NCI-H226 (cell line): ENCODE measurements around the gene TIGD3.
A peak's percentile ranks its signal among the peaks of the same experiment; 100 is the strongest.
"Not testable (repeated sequence)": the region's sequence is repeated elsewhere in the genome, so short reads cannot be mapped to it uniquely, and the experiment has no call there.

Experiments
- DNase-seq: peaks from one replicate; pipeline ENCODE4 v3.0.0-alpha.2; 2015

TIGD3 gene

DNA sequence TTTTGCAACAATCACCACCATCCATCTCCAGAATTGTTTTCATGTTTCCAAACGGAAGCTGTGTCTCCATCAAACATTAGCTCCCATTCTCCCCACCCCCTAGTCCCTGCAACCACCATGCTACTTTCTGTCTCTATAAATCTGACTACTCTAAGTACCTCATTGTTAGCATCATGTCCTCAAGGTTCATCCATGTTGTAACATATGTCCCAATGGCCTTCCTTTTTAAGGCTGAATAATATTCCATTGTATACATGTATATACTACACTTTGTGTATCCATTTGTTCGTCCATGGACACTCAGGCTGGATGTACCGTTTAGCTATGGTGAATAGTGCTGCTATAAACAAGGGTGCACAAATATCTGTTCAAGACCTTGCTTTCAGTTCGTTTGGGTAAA is 29.1 kb upstream of the TIGD3 start:
- no peak for DNase-seq

DNA sequence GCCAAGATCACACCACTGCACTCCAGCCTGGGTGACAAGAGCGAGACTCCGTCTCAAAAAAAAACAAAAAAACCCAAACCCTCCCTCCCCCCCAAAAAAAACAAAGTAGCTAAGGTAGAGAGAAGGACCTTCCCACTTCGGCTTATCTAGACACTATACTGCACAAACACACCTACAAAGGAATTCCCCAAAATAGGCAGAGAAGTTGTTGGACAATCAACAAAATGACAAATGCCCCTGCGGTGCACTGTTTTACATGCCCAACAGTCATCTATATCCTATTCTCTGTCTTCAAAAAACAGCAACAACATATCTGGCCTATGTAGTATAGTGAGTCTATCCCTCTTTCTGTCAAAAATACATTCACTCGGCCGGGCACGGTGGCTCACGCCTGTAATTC is 27.5 kb upstream of the TIGD3 start:
- no peak for DNase-seq

DNA sequence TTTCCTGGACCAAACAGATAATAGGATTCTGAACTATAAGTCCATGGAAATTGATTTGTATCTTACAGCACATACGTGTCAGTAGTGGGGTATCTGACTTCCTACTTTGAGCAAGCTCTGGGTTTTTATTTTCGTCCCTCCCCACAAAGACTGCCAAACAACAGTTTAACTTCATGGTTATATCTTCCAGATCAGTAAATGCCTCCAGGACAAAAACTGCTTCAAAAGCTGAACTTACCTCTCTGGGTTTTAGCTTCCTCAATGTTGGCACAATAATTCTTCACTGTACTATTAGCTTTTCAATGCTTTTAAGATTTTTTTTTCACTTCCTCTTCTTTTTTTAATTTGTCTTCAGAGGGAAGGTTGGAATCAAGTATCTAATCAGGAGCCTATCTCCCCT is 25.1 kb upstream of the TIGD3 start:
- no peak for DNase-seq

DNA sequence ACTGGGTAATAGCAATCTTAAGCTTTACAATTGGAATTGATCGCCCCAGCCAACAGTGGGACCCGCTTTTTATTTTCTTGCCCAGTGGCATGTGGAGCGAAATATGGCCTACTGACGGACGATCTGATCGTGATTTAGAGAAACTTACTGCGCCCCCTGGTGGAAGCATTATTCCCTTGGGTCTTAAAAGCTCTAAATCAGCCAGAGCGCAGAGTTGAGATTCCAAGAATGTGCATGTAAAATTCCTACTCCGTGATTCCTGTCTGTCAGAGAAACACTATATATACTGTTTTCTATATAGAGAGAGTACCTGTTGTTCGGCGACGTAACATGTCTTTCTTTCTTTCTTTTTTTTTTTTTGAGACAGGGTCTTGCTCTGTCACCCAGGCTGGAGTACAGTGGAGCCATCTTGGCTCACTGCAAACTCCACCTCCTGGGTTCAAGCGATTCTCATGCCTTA is 24.6 kb upstream of the TIGD3 start:
- DNase-seq, result peak; percentile 62

DNA sequence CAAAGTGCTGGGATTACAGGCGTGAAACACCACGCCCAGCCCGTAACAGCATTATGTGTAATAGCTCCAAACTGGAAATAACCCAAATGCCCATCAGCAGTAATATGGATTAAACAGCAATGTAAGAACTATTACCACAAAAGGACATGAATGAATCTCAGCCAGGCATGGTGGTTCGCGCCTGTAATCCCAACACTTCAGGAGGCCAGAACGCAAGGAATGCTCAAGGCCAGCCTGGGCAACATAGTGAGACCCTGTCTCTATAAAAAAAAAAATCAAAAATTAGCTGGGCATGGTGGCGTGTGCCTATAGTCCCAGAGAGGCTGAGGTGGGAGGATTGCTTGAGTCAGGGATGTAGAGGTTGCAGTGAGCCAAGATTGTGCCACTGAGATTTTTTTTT is 24.0 kb upstream of the TIGD3 start:
- no peak for DNase-seq

- not testable (repeated sequence) for DNase-seq
These were observed 22.0 kb upstream of the TIGD3 start for GRCh38 chr11:65332591-65332990.

- DNase-seq, result no peak
These were observed 19.8 kb upstream of the TIGD3 start for GRCh38 chr11:65334696-65335295.

GRCh38 chr11:65338676-65339075 is 15.9 kb upstream of the TIGD3 start:
- DNase-seq, result no peak

DNA sequence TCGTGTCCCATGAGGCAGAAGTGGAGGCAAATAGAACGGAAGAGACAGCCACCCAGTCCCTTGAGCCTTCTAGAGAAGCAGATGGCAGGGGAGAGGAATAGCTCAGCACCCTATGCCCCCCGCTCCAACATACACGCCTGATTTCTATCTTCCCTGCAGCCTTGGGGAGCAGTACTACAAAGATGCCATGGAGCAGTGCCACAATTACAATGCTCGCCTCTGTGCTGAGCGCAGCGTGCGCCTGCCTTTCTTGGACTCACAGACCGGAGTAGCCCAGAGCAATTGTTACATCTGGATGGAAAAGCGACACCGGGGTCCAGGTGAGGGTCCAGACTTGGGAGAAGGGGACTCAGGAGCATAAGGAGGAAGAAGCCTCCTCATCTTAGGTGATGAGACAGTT is 14.3 kb upstream of the TIGD3 start:
- no peak for DNase-seq

GRCh38 chr11:65341856-65342255 is 12.7 kb upstream of the TIGD3 start:
- no peak for DNase-seq

DNA sequence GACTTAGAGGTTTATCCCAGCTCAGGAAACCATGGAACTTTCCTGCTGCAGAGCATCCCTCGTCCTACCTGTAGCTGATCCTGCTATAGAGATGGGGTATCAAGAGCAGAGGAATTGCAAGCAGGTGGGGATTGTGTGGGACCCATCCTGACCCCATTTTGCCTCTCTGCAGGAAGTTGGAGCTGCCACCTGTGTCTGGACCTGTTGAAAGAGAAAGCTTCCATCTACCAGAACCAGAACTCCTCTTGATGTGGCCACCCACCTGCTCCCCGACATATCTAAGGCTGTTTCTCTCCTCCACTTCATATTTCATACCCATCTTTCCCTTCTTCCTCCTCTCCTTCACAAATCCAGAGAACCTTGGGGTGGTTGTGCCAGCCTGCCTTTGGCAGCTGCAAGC is 3.0 kb upstream of the TIGD3 start:
- DNase-seq, result no peak

DNA sequence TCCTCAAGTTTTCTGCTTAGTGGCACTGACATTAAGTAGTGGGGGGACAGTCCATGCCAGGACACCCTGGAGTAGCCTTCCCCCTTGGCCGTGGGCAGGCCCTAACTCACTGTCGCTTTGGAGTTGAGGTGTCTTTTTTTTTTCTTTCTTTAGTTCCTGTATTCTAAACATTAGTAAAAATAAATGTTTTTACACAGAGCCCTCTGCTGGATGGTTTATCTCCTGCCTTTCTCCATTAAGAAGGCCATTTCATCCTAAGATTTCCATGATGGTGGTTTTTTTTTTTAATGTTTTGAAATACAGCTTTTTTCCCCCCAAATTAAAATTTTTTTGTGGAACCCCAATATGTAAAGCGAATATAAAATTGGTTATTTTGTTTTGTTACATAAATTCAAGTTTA is 1.8 kb upstream of the TIGD3 start:
- DNase-seq, result no peak

DNA sequence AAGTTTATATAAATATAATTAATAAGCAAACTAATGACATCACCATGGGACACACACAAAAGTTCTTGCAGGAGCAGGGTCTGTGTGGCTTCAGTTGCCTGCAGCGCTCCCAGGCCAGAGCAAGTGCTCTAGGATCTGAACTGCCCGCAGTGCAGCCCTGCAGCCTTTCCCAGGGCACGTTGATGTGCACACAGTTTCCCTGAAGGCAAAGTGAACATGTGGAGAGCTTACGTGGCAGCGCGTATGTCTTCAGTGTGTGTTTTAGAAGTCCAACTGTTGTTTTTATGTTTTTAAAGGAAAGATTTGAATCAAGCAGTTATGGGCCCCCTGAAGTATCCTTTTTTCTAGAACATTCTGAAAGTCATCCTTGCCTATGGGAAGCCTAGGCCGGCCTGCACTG is 1.2 kb upstream of the TIGD3 start:
- no peak for DNase-seq

DNA sequence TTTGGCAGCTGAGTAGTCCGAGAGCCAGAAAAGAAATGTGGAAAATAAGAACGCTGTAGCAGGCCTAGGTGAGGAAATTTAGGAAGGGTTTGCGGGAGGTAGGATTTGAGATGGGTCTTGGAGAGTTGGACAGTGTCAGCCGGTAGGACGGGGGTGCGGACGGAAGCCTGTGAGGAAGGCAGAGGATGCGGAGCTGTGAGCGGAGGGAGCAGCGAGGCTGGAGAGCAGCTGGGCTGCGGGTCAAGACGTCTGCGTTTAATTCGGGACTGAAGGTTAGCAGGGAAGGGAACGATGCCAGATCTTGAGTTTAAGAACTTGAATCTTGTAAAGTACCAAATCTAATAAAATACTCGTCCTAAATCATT is 669 bp upstream of the TIGD3 start:
- DNase-seq, result no peak

DNA sequence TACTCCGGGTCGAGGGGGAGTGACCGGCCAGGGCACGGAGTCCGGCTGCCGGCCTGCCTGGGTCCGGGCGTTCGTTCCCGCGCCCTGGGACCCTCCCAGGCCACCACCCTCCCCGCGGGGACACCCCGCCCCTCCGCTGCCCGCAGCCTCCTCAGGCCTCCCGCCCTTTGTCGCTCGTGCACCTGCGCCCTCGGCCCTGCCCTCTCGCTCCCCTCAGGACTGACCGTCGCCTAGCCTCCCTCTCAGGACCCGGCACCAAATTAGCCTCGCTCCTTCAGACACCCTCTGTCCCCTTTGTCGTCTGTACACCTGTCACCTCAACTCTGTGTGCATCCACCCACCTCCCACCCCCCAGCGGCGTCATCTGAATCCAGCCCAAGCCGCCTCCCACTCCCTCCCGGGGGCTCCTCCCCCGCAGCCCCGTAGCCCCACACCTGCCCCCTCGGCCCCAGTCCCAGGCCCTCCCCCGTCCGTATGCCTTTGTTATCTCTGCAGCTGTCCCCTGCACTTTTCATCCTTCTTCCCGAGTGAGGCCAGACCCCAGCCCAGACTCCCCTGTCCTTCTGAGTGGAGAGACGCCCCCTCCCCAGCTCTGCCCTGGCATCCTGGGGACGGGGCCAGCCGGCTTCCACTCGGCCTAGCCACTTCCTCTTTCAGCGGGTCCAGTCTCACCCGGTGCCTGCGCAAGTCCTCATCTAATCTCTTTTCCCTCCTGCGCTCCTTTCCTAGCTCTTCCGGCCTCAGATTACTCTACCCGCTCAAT is 643 bp downstream of the TIGD3 start:
- DNase-seq, result no peak

GRCh38 chr11:65355776-65356393 is 1.3 kb downstream of the TIGD3 start:
- no peak for DNase-seq

DNA sequence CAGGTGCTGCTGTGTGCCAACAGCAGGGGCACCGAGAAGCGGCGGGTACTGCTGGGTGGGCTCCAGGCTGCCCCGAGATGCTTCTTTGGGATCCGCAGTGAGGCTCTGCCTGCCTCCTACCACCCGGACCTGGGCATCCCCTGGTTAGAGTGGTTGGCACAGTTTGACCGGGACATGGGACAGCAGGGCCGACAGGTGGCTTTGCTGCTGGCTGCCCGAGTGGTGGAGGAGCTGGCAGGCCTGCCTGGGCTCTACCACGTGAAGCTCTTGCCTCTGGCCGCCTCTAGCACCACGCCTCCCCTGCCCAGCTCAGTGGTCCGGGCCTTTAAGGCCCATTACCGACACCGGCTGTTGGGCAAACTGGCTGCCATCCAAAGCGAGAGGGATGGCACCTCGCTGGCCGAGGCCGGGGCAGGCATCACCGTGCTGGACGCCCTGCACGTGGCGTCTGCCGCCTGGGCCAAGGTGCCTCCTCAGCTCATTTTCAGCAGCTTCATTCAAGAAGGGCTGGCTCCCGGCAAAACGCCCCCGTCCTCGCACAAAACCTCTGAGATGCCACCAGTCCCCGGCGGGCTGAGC is 1.9 kb downstream of the TIGD3 start:
- no peak for DNase-seq

DNA sequence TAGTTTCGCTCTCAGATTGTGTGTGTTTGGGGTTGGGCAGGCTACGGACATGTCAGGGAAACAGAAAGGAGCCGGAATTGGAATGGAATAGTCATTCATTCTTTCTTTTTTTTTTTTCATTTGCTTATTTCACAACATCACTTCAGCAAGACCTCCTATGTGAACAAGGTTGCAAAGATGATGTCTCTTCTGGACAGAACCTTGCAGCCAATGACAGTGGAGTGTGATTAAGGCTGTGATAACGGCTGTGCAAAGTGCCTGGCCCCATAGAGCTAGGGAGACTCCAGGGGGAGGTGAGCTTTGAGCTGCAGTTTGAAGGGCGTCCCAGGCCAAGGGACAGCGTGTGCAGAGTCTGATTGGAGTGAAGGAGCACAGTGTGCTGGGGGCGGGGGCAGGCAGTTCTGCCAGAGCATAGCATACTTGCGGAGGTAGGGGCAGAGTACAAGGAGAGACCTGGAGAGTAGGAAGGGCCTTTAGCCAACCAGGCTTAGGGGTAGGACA is 3.4 kb downstream of the TIGD3 start:
- DNase-seq, result no peak

GRCh38 chr11:65362320-65362931 is 7.9 kb downstream of the TIGD3 start:
- no peak for DNase-seq

DNA sequence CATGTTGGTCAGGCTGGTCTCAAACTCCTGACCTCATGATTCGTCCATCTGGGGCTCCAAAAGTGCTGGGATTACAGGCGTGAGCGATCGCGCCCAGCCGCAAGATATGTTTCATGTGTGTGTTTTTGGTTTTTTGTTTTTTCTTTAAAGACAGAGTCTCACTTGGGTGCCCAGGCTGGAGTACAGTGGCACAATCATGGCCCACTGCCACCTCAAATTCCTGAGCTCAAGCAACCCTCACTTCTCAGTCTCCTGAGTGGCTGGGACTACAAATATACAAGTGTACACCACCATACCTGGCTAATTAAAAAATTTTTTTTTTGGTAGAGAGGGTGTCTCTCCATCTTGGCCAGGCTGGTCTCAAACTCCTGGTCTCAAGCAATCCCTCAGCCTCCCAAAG is 8.4 kb downstream of the TIGD3 start:
- DNase-seq, result no peak

GRCh38 chr11:65363770-65364169 is 9.2 kb downstream of the TIGD3 start:
- no peak for DNase-seq

DNA sequence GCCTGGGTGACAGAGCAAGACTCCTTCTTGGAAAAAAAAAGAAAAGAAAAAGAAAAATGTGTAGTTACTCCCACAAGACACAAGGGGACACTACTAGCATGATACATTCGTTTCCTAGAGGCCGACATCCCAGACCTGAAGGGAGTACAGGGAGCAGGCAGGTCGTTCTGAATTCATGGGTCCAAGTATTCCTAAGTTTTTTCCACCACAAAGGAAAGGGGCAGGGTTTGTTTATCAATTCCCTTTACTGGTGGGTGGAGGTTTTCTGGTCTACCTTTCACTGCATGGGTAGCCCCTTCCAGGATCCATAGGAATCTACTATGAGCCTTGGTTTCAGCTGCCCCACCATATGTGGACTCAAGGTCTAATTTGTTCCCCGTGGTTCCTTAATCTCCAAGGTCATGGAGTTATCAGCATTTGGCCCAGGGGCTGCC is 11.8 kb downstream of the TIGD3 start:
- DNase-seq, result peak; percentile 46

GRCh38 chr11:65370659-65371049 is 16.1 kb downstream of the TIGD3 start:
- no peak for DNase-seq
